ENCODE measurements around the gene XXYLT1.
"Not testable (repeated sequence)": the region's sequence is repeated elsewhere in the genome, so short reads cannot be mapped to it uniquely, and the experiment has no call there.

Gene XXYLT1

GRCh38 chr3:195226445-195226844 lies 44.5 kb downstream of the XXYLT1 start:
- DNase-seq, result no peak

- no peak for DNase-seq
These were observed 45.9 kb downstream of the XXYLT1 start for GRCh38 chr3:195224980-195225580.

- DNase-seq, result no peak
These were observed 46.6 kb downstream of the XXYLT1 start for GRCh38 chr3:195224156-195224979.

GRCh38 chr3:195221876-195222617 lies 48.9 kb downstream of the XXYLT1 start:
- DNase-seq, result no peak

- peak; percentile 75 for DNase-seq
These were observed 49.7 kb downstream of the XXYLT1 start for GRCh38 chr3:195221015-195221853.

GRCh38 chr3:195219351-195220230 lies 51.4 kb downstream of the XXYLT1 start:
- no peak for DNase-seq

- not testable (repeated sequence) for DNase-seq
These were observed 52.6 kb downstream of the XXYLT1 start for GRCh38 chr3:195218331-195218730.

- not testable (repeated sequence) for DNase-seq
These were observed 55.4 kb downstream of the XXYLT1 start for GRCh38 chr3:195215576-195215975.

- no peak for DNase-seq
These were observed 56.6 kb downstream of the XXYLT1 start for GRCh38 chr3:195214381-195214780.

GRCh38 chr3:195213639-195214315 lies 57.2 kb downstream of the XXYLT1 start:
- DNase-seq, result no peak

- no peak for DNase-seq
These were observed 58.1 kb downstream of the XXYLT1 start for GRCh38 chr3:195212749-195213375.

GRCh38 chr3:195212033-195212748 lies 58.8 kb downstream of the XXYLT1 start:
- no peak for DNase-seq

GRCh38 chr3:195210266-195210973 lies 60.5 kb downstream of the XXYLT1 start:
- DNase-seq, result peak; percentile 74

- peak; percentile 78 for DNase-seq
These were observed 61.1 kb downstream of the XXYLT1 start for GRCh38 chr3:195209847-195210265.

GRCh38 chr3:195209083-195209846 lies 61.7 kb downstream of the XXYLT1 start:
- DNase-seq, result peak; percentile 68

GRCh38 chr3:195208631-195209030 lies 62.3 kb downstream of the XXYLT1 start:
- no peak for DNase-seq

- no peak for DNase-seq
These were observed 62.8 kb downstream of the XXYLT1 start for GRCh38 chr3:195208183-195208582.

GRCh38 chr3:195207731-195208130 lies 63.2 kb downstream of the XXYLT1 start:
- no peak for DNase-seq
